SK-N-SH (cell line): ENCODE results near the gene TEAD4. TPM values are rescaled to one million over a fixed set of nuclear protein-coding genes. Genes with fewer than 3 reads are reported as not detected.

Experiments used
- CTCF ChIA-PET: fragments of 300-600, 350-600 bp; formaldehyde crosslinking; extraction: SDS; loops from one replicate; lab custom pipeline; 2021; lab: Yijun Ruan, JAX
- POLR2A ChIA-PET: fragments of 350-600 bp; sonication (Branson Sonifier 250); formaldehyde crosslinking; extraction: SDS; loops from one replicate; lab custom pipeline; 2020; ENCODE audit warnings: antibody characterized with exemption, inconsistent platforms; lab: Yijun Ruan, JAX
- DNase-seq: peaks from one replicate; pipeline ENCODE4 v3.0.0; 2012
- H2AFZ ChIP-seq: fragments of 200-600 bp; sonication (generic); 2 replicates; pipeline ENCODE4 v1.8.1; 2016; ENCODE audit warnings: antibody characterized with exemption, mild to moderate bottlenecking, low read depth
- H3F3A ChIP-seq: fragments of 200-600 bp; sonication (generic); replicated peaks from 2 replicates; pipeline ENCODE3; 2016; ENCODE audit warnings: antibody characterized with exemption, mild to moderate bottlenecking; ENCODE audit not compliant: insufficient read depth
- H3K27ac ChIP-seq, 2 experiments: fragments of 200-500 bp in 1 of 2; fragments of 200-600 bp in 1 of 2; sonication (Bioruptor generic) in 1 of 2; sonication (generic), shearing (Covaris generic) in 1 of 2; 2 replicates each; pipeline versions ENCODE4 v1.5.1 to v1.6.1; 2014 to 2016; ENCODE audit warnings: low read depth in 2 of 2, inconsistent platforms in 1 of 2, low read length in 1 of 2, mild to moderate bottlenecking in 1 of 2, mixed read lengths in 1 of 2
- H3K27me3 ChIP-seq: fragments of 200-600 bp; sonication (generic), shearing (Covaris generic); 2 replicates; pipeline ENCODE4 v1.6.1; 2016; ENCODE audit warnings: mixed run types; ENCODE audit not compliant: insufficient read depth
- H3K36me3 ChIP-seq, 2 experiments: fragments of 200-500 bp in 1 of 2; fragments of 200-600 bp in 1 of 2; sonication (Bioruptor generic) in 1 of 2; sonication (generic) in 1 of 2; replicated peaks in 1 of 2; 2 replicates each; pipeline versions ENCODE3 to v1.5.1; 2014 to 2016; ENCODE audit warnings: low read length in 1 of 2, mild to moderate bottlenecking in 1 of 2; ENCODE audit not compliant: insufficient read depth in 2 of 2, control insufficient read depth in 1 of 2
- H3K4me1 ChIP-seq, 2 experiments: fragments of 200-500 bp in 1 of 2; fragments of 200-600 bp in 1 of 2; sonication (Bioruptor generic) in 1 of 2; sonication (generic), shearing (Covaris generic) in 1 of 2; 2 replicates each; pipeline versions ENCODE4 v1.5.1 to v1.6.1; 2014 to 2016; ENCODE audit warnings: low read depth in 1 of 2, low read length in 1 of 2, mixed run types in 1 of 2; ENCODE audit not compliant: insufficient read depth in 2 of 2, control insufficient read depth in 1 of 2
- H3K4me2 ChIP-seq: fragments of 200-600 bp; sonication (generic), shearing (Covaris generic); 2 replicates; pipeline ENCODE4 v1.6.1; 2017; ENCODE audit warnings: mixed run types
- H3K4me3 ChIP-seq, 2 experiments: fragments of 200-500 bp in 1 of 2; fragments of 200-600 bp in 1 of 2; sonication (Bioruptor generic) in 1 of 2; sonication (generic), shearing (Covaris generic) in 1 of 2; 2 replicates each; pipeline versions ENCODE4 v1.5.1 to v1.8.1; 2014 to 2016; ENCODE audit warnings: low read depth in 2 of 2, inconsistent platforms in 1 of 2, low read length in 1 of 2, mild to moderate bottlenecking in 1 of 2, mixed read lengths in 1 of 2, moderate library complexity in 1 of 2
- H3K79me2 ChIP-seq: fragments of 200-600 bp; sonication (generic); 2 replicates; pipeline ENCODE4 v1.8.1; 2017; ENCODE audit warnings: mild to moderate bottlenecking; ENCODE audit not compliant: insufficient read depth
- H3K9ac ChIP-seq: fragments of 200-600 bp; sonication (generic); 2 replicates; pipeline ENCODE4 v1.6.1; 2017; ENCODE audit warnings: mixed run types
- H3K9me2 ChIP-seq: fragments of 200-600 bp; sonication (generic); 2 replicates; pipeline ENCODE4 v1.6.1; 2017; ENCODE audit warnings: mixed run types
- H3K9me3 ChIP-seq: fragments of 200-600 bp; sonication (generic); 2 replicates; pipeline ENCODE4 v1.6.1; 2017; ENCODE audit warnings: mixed run types, mild to moderate bottlenecking, moderate library complexity
- H4K20me1 ChIP-seq: fragments of 200-600 bp; sonication (generic); 2 replicates; pipeline ENCODE4 v1.6.1; 2017; ENCODE audit warnings: mild to moderate bottlenecking, mixed run types; ENCODE audit not compliant: insufficient read depth
- CHD2 ChIP-seq: fragments of 150-350 bp; IDR thresholded peaks from 2 replicates; pipeline ENCODE4 v1.6.1; 2018; ENCODE audit warnings: low read length; ENCODE audit not compliant: partially characterized antibody
- FOSL2 ChIP-seq: IDR thresholded peaks from 2 replicates; pipeline ENCODE4 v1.4.0; 2012; ENCODE audit warnings: low read depth, mild to moderate bottlenecking, moderate library complexity, borderline replicate concordance
- FOXJ3 ChIP-seq: sonication (generic); formaldehyde crosslinking; IDR thresholded peaks from 2 replicates; pipeline ENCODE4 v1.5.1; 2020; ENCODE audit warnings: mild to moderate bottlenecking, missing genetic modification reagents
- GATA2 ChIP-seq: sonication (generic); formaldehyde crosslinking; IDR thresholded peaks from 2 replicates; pipeline ENCODE4 v1.5.0; 2020; ENCODE audit warnings: mild to moderate bottlenecking, missing genetic modification reagents
- MEF2A ChIP-seq: IDR thresholded peaks from 2 replicates; pipeline ENCODE4 v1.4.0; 2012; ENCODE audit warnings: low read depth, borderline replicate concordance
- NRF1 ChIP-seq: IDR thresholded peaks from 2 replicates; pipeline ENCODE4 v1.6.1; 2012; ENCODE audit warnings: low read depth, mild to moderate bottlenecking, low read length
- POLR2AphosphoS5 ChIP-seq: IDR thresholded peaks from 2 replicates; pipeline ENCODE4 v1.6.1; 2012; ENCODE audit warnings: low read depth, low read length
- RCOR1 ChIP-seq: fragments of 150-350 bp; IDR thresholded peaks from 2 replicates; pipeline ENCODE4 v1.6.1; 2017; ENCODE audit warnings: antibody characterized with exemption, low read length
- REST ChIP-seq: IDR thresholded peaks from 2 replicates; pipeline ENCODE4 v1.6.1; 2012; ENCODE audit warnings: mild to moderate bottlenecking, low read depth, low read length, moderate library complexity
- RXRA ChIP-seq: IDR thresholded peaks from 2 replicates; pipeline ENCODE4 v1.4.0; 2012; ENCODE audit warnings: low read depth, mild to moderate bottlenecking, borderline replicate concordance
- TAF1 ChIP-seq: IDR thresholded peaks from 2 replicates; pipeline ENCODE4 v1.6.1; 2012; ENCODE audit warnings: low read depth, mild to moderate bottlenecking, low read length, moderate library complexity, borderline replicate concordance
- TCF12 ChIP-seq: IDR thresholded peaks from 2 replicates; pipeline ENCODE4 v1.4.0; 2012
- YY1 ChIP-seq: IDR thresholded peaks from 2 replicates; pipeline ENCODE4 v1.4.0; 2012; ENCODE audit warnings: low read depth, mild to moderate bottlenecking
- WGBS: methylation state at CpG from one replicate; pipeline ENCODE4 v1.1.6; 2017; ENCODE audit warnings: low lambda C conversion rate; 5-methylcytosine and 5-hydroxymethylcytosine counted together
- polyA plus RNA-seq, 3 experiments: library from polyadenylated mRNA; depleted of rRNA; stranded (reverse); fragments of >200 nt; gene quantifications; 2 replicates each; pipeline ENCODE4 v1.2.3, GENCODE V29; 2012
- TF ChIP-seq, protein P1 (sequence below): fragments of 200-600 bp; sonication (generic); IDR thresholded peaks from 2 replicates; pipeline ENCODE4 v1.6.1; 2017; ENCODE audit warnings: antibody characterized with exemption, mild to moderate bottlenecking, moderate library complexity
- TF ChIP-seq, protein P2 (sequence below): fragments of 150-350 bp; IDR thresholded peaks from 2 replicates; pipeline ENCODE4 v1.6.1; 2017; ENCODE audit warnings: antibody characterized with exemption, low read length, low read depth, borderline replicate concordance
- TF ChIP-seq, protein P3 (sequence below): fragments of 150-350 bp; IDR thresholded peaks from 2 replicates; pipeline ENCODE4 v1.6.1; 2016; ENCODE audit warnings: mild to moderate bottlenecking, low read depth, low read length

The TEAD4 gene
- polyA plus RNA-seq, 1 of the 3 experiments (the other 2 are of a cell fraction): 27.1 TPM

GRCh38 chr12:3081091-3081490 lies 121.9 kb downstream of the TEAD4 start:
- H3K9ac ChIP-seq: no peak overlapping the region
- TF ChIP-seq RXRA (no peak), TCF12 (no peak), MEF2A (no peak), GATA2 (no peak), FOXJ3 (CRISPR knock-in tag) (no peak), RCOR1 (no peak), FOSL2 (no peak), NRF1 (no peak)
- TF ChIP-seq, protein P1, sequence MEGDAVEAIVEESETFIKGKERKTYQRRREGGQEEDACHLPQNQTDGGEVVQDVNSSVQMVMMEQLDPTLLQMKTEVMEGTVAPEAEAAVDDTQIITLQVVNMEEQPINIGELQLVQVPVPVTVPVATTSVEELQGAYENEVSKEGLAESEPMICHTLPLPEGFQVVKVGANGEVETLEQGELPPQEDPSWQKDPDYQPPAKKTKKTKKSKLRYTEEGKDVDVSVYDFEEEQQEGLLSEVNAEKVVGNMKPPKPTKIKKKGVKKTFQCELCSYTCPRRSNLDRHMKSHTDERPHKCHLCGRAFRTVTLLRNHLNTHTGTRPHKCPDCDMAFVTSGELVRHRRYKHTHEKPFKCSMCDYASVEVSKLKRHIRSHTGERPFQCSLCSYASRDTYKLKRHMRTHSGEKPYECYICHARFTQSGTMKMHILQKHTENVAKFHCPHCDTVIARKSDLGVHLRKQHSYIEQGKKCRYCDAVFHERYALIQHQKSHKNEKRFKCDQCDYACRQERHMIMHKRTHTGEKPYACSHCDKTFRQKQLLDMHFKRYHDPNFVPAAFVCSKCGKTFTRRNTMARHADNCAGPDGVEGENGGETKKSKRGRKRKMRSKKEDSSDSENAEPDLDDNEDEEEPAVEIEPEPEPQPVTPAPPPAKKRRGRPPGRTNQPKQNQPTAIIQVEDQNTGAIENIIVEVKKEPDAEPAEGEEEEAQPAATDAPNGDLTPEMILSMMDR: no peak
- TF ChIP-seq, all 33 proteins: peak for 0
- Histone ChIP-seq H3K27ac (no peak overlapping the region), H3K9me2 (no peaks in the 10 kb centered on the region), H4K20me1 (no peaks in the 10 kb centered on the region; the same call in 1 of the 2 replicates), H3K27me3 (no peaks in the 10 kb centered on the region), H3K9me3 (no peaks in the 10 kb centered on the region), H3K36me3 (peaks cover 0 to 3% of the 10 kb centered on the region in 2 experiments), H3K4me3 (no peak overlapping the region), H3F3A (no peaks in the 10 kb centered on the region), H3K4me1 (peaks cover 0 to 21% of the 10 kb centered on the region in 2 experiments; a peak in 2 of 4 replicates), H2AFZ (no peak overlapping the region), H3K4me2 (no peak overlapping the region), H3K79me2 (peaks cover 29% of the 10 kb centered on the region)
- POLR2A ChIA-PET: no interaction called here
- no peak for DNase-seq
- 92% methylated on average over 8 of the region's 9 CpGs for WGBS
- CTCF ChIA-PET: interaction anchor here (1.0 to 1.3 kb wide), 2 partner anchors 54 to 197 kb away, joined by 3 read pairs; no protein-coding TSS in a partner anchor

GRCh38 chr12:3081886-3082285 lies 122.7 kb downstream of the TEAD4 start:
- peaks cover 0 to 3% of the 10 kb centered on the region in 2 experiments for H3K36me3 ChIP-seq
- ChIA-PET POLR2A (no interaction called here), CTCF (interaction anchor here (1.2 to 3.3 kb wide), 2 partner anchors 8 to 194 kb away, joined by 4 to 11 read pairs; no protein-coding TSS in a partner anchor)
- no peak overlapping the region for H3K27ac ChIP-seq
- no peaks in the 10 kb centered on the region; the same call in 1 of the 2 replicates for H4K20me1 ChIP-seq
- H3K4me3 ChIP-seq: no peak overlapping the region
- TF ChIP-seq RXRA (no peak), TAF1 (no peak), YY1 (no peak), REST (no peak), POLR2AphosphoS5 (no peak), CHD2 (no peak), FOXJ3 (CRISPR knock-in tag) (no peak)
- TF ChIP-seq, protein P2, sequence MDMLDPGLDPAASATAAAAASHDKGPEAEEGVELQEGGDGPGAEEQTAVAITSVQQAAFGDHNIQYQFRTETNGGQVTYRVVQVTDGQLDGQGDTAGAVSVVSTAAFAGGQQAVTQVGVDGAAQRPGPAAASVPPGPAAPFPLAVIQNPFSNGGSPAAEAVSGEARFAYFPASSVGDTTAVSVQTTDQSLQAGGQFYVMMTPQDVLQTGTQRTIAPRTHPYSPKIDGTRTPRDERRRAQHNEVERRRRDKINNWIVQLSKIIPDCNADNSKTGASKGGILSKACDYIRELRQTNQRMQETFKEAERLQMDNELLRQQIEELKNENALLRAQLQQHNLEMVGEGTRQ: no peak
- TF ChIP-seq, protein P1: no peak
- TF ChIP-seq, protein P3, sequence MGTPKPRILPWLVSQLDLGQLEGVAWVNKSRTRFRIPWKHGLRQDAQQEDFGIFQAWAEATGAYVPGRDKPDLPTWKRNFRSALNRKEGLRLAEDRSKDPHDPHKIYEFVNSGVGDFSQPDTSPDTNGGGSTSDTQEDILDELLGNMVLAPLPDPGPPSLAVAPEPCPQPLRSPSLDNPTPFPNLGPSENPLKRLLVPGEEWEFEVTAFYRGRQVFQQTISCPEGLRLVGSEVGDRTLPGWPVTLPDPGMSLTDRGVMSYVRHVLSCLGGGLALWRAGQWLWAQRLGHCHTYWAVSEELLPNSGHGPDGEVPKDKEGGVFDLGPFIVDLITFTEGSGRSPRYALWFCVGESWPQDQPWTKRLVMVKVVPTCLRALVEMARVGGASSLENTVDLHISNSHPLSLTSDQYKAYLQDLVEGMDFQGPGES: no peak
- H3K9me2 ChIP-seq: no peaks in the 10 kb centered on the region
- no peaks in the 10 kb centered on the region for H3K9me3 ChIP-seq
- H3F3A ChIP-seq: no peaks in the 10 kb centered on the region
- no peak overlapping the region for H2AFZ ChIP-seq
- H3K4me2 ChIP-seq: no peak overlapping the region
- H3K9ac ChIP-seq: no peak overlapping the region
- no peaks in the 10 kb centered on the region for H3K27me3 ChIP-seq
- H3K4me1 ChIP-seq: peaks cover 0 to 21% of the 10 kb centered on the region in 2 experiments; a peak in 2 of 4 replicates
- H3K79me2 ChIP-seq: peaks cover 29% of the 10 kb centered on the region
- 63% methylated on average over 7 of the region's 7 CpGs for WGBS
- DNase-seq: no peak
